ENCODE data around the gene KLHL10. TPM values are rescaled to one million over a fixed set of nuclear protein-coding genes. Genes with fewer than 3 reads are reported as not detected.

KLHL10 gene
- total and polyA plus RNA-seq, 2 of the 13 experiments (the other 11 are each of a cell fraction or from before 2014, with no cell fraction given) = 0.04 to 0.08 TPM

- peak; percentile 86; the same call in 1 of the 2 replicates for TF ChIP-seq ZNF558 (CRISPR knock-in tag; IDR thresholded peaks at IDR 0.05; ENCODE audit: borderline replicate concordance)
- TF ChIP-seq CREBL2 (CRISPR knock-in tag; IDR thresholded peaks at IDR 0.05; ENCODE audit: borderline replicate concordance) = peak; percentile 6; the same call in 1 of the 2 replicates
- TF ChIP-seq, protein P1, sequence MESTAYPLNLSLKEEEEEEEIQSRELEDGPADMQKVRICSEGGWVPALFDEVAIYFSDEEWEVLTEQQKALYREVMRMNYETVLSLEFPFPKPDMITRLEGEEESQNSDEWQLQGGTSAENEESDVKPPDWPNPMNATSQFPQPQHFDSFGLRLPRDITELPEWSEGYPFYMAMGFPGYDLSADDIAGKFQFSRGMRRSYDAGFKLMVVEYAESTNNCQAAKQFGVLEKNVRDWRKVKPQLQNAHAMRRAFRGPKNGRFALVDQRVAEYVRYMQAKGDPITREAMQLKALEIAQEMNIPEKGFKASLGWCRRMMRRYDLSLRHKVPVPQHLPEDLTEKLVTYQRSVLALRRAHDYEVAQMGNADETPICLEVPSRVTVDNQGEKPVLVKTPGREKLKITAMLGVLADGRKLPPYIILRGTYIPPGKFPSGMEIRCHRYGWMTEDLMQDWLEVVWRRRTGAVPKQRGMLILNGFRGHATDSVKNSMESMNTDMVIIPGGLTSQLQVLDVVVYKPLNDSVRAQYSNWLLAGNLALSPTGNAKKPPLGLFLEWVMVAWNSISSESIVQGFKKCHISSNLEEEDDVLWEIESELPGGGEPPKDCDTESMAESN (CRISPR knock-in tag; conservative IDR thresholded peaks at IDR 0.05) = no peak
- peak; percentile 73 for TF ChIP-seq KDM5A (IDR thresholded peaks at IDR 0.05; ENCODE audit: borderline replicate concordance, low read length)
- TF ChIP-seq ATM (IDR thresholded peaks at IDR 0.05; ENCODE audit: borderline replicate concordance) = no peak
- peak; percentile 80 for TF ChIP-seq ZNF816 (CRISPR knock-in tag; IDR thresholded peaks at IDR 0.05; ENCODE audit: borderline replicate concordance)
- TF ChIP-seq, protein P2, sequence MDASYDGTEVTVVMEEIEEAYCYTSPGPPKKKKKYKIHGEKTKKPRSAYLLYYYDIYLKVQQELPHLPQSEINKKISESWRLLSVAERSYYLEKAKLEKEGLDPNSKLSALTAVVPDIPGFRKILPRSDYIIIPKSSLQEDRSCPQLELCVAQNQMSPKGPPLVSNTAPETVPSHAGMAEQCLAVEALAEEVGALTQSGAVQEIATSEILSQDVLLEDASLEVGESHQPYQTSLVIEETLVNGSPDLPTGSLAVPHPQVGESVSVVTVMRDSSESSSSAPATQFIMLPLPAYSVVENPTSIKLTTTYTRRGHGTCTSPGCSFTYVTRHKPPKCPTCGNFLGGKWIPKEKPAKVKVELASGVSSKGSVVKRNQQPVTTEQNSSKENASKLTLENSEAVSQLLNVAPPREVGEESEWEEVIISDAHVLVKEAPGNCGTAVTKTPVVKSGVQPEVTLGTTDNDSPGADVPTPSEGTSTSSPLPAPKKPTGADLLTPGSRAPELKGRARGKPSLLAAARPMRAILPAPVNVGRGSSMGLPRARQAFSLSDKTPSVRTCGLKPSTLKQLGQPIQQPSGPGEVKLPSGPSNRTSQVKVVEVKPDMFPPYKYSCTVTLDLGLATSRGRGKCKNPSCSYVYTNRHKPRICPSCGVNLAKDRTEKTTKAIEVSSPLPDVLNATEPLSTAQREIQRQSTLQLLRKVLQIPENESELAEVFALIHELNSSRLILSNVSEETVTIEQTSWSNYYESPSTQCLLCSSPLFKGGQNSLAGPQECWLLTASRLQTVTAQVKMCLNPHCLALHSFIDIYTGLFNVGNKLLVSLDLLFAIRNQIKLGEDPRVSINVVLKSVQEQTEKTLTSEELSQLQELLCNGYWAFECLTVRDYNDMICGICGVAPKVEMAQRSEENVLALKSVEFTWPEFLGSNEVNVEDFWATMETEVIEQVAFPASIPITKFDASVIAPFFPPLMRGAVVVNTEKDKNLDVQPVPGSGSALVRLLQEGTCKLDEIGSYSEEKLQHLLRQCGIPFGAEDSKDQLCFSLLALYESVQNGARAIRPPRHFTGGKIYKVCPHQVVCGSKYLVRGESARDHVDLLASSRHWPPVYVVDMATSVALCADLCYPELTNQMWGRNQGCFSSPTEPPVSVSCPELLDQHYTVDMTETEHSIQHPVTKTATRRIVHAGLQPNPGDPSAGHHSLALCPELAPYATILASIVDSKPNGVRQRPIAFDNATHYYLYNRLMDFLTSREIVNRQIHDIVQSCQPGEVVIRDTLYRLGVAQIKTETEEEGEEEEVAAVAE (CRISPR knock-in tag; IDR thresholded peaks at IDR 0.05; ENCODE audit: borderline replicate concordance) = 0 out of 2 replicates have a peak, but pooled peaks have one; percentile 35
- TF ChIP-seq ZNF713 (CRISPR knock-in tag; IDR thresholded peaks at IDR 0.05) = peak; percentile 79; the same call in 1 of the 2 replicates
- peak; percentile 68; the same call in 1 of the 2 replicates for TF ChIP-seq NFKBIZ (CRISPR knock-in tag; IDR thresholded peaks at IDR 0.05)
- no peak for TF ChIP-seq ZNF350 (CRISPR knock-in tag; IDR thresholded peaks at IDR 0.05; ENCODE audit: borderline replicate concordance, low read depth)
- TF ChIP-seq ZBTB42 (CRISPR knock-in tag; IDR thresholded peaks at IDR 0.05) = 0 out of 2 replicates have a peak, but pooled peaks have one; percentile 81
- TF ChIP-seq ELF1 (CRISPR knock-in tag; IDR thresholded peaks at IDR 0.05) = no peak
- TF ChIP-seq DNMT1 (CRISPR knock-in tag; IDR thresholded peaks at IDR 0.05) = peak; percentile 66; the same call in 1 of the 2 replicates
- TF ChIP-seq, protein P3, sequence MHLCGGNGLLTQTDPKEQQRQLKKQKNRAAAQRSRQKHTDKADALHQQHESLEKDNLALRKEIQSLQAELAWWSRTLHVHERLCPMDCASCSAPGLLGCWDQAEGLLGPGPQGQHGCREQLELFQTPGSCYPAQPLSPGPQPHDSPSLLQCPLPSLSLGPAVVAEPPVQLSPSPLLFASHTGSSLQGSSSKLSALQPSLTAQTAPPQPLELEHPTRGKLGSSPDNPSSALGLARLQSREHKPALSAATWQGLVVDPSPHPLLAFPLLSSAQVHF (CRISPR knock-in tag; IDR thresholded peaks at IDR 0.05) = peak; percentile 60; the same call in 1 of the 2 replicates
- no peak; the same call in 1 of the 2 replicates for TF ChIP-seq ZNF776 (CRISPR knock-in tag; IDR thresholded peaks at IDR 0.05)
- TF ChIP-seq HNF1B (CRISPR knock-in tag; IDR thresholded peaks at IDR 0.05) = peak; percentile 66; the same call in 1 of the 2 replicates
- TF ChIP-seq ZFP36L2 (CRISPR knock-in tag; IDR thresholded peaks at IDR 0.05) = 0 out of 2 replicates have a peak, but pooled peaks have one; percentile 67
- peak; percentile 93 for TF ChIP-seq MXD3 (CRISPR knock-in tag; IDR thresholded peaks at IDR 0.05)
- TF ChIP-seq ZNF138 (CRISPR knock-in tag; IDR thresholded peaks at IDR 0.05; ENCODE audit: low read depth) = peak; percentile 86; the same call in 1 of the 2 replicates
Measured at GRCh38 chr17:41864836-41865595, 27.4 kb downstream of the KLHL10 start, which contains the start of gene KLHL11 (continued).
